Lower lobe of right lung (tissue), 2 donors: Measurements from ENCODE around the gene ENOX1. TPM values are rescaled to one million over a fixed set of nuclear protein-coding genes. Genes with fewer than 3 reads are reported as not detected.
A peak's percentile ranks its signal among the peaks of the same experiment; 100 is the strongest.

Experiments used
- ATAC-seq, 2 donors: fragments of 200-7000 bp; cut with Tn5 transposase; one replicate each; pipeline ENCODE4 v1.9.1; 2020 to 2022; ENCODE audit warnings: mild to moderate bottlenecking in 2 of 2, moderate library complexity in 2 of 2
- DNase-seq: peaks from one replicate; pipeline ENCODE4 v3.0.0-alpha.2; 2020
- H3K27ac ChIP-seq: fragments of 200-600 bp; one replicate; pipeline ENCODE4 v1.8.0; 2022
- H3K27me3 ChIP-seq: fragments of 200-600 bp; one replicate; pipeline ENCODE4 v1.8.0; 2022; ENCODE audit warnings: low read depth
- H3K36me3 ChIP-seq: fragments of 200-600 bp; one replicate; pipeline ENCODE4 v1.8.0; 2022; ENCODE audit warnings: mild to moderate bottlenecking
- H3K4me1 ChIP-seq: fragments of 200-600 bp; one replicate; pipeline ENCODE4 v1.8.0; 2022
- H3K4me3 ChIP-seq: fragments of 200-600 bp; one replicate; pipeline ENCODE4 v1.8.0; 2022; ENCODE audit warnings: mild to moderate bottlenecking
- H3K9me3 ChIP-seq: fragments of 200-600 bp; one replicate; pipeline ENCODE4 v1.8.0; 2022
- intact Hi-C: fragments of 100-400 bp; cut with DNase I; formaldehyde crosslinking; loops from one replicate; pipeline ENCODE4 v1.11.0; 2022
- total RNA-seq: library from RNA; stranded (reverse); fragmentation: NEBNext Ultra II Directional; extraction: Animal tissue kit (Norgen Biotek cat#: 25700); gene quantifications from one replicate; pipeline ENCODE4 v1.2.1, GENCODE V29; 2021
- TF ChIP-seq, protein P1 (sequence below): fragments of 200-600 bp; IDR thresholded peaks from one replicate; pipeline ENCODE4 v1.8.0; 2022; ENCODE audit warnings: antibody characterized with exemption, mild to moderate bottlenecking
- donor health status: DM: no; HTN: yes; CAD: no; lungs with severe emphysema.

ENOX1 gene
- total RNA-seq, 1 donor from 2014 or later = 2.0 TPM

DNA sequence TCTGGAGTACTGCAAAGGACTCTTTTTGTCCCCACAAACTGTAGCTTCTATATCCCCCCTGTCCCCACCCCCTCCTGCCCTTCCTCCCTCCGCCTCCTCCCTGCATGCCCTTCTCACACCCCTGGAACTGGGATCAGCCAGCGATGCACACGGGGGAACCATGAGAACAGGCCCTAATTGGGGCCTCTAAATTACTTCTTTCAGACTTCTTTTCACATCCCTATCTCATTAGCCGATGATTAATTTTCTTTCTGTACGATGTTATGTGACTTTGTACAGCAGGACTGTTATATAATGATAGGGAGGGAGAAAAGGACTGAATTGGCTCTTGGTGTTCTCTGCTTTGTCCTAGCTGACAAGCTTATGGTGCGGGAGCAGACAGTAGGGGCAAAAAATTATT lies 415.9 kb downstream of the ENOX1 start:
- intact Hi-C loops = no loop called here
- ATAC-seq = no peak
- Histone ChIP-seq H3K27me3 (no peaks in the 10 kb centered on the region), H3K4me3 (no peak overlapping the region), H3K36me3 (no peaks in the 10 kb centered on the region), H3K9me3 (no peaks in the 10 kb centered on the region), H3K4me1 (peaks cover 10% of the 10 kb centered on the region), H3K27ac (no peak overlapping the region)
- no peak for DNase-seq
- TF ChIP-seq, protein P1, sequence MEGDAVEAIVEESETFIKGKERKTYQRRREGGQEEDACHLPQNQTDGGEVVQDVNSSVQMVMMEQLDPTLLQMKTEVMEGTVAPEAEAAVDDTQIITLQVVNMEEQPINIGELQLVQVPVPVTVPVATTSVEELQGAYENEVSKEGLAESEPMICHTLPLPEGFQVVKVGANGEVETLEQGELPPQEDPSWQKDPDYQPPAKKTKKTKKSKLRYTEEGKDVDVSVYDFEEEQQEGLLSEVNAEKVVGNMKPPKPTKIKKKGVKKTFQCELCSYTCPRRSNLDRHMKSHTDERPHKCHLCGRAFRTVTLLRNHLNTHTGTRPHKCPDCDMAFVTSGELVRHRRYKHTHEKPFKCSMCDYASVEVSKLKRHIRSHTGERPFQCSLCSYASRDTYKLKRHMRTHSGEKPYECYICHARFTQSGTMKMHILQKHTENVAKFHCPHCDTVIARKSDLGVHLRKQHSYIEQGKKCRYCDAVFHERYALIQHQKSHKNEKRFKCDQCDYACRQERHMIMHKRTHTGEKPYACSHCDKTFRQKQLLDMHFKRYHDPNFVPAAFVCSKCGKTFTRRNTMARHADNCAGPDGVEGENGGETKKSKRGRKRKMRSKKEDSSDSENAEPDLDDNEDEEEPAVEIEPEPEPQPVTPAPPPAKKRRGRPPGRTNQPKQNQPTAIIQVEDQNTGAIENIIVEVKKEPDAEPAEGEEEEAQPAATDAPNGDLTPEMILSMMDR = no peak

DNA sequence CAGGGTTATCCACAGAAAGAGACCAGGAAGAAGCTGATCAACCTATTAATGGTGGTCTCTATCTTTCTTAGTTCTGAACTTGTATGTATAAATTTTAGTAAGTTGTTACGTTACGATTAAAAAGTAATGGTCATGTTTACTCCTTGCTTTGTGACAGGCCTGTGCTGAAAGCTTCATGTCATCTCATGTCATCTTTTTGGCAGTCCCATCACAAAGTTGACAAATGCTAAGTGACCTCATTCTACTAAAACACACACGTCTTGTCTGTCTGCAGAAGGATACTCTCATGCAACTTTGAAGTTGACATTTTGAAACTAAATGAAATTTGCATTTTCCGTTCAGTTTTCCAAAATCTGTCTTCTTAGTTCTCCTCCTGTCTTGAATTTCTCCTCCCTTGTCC lies 417.5 kb downstream of the ENOX1 start:
- intact Hi-C loops = no loop called here
- H3K36me3 ChIP-seq = no peaks in the 10 kb centered on the region
- no peak overlapping the region for H3K4me3 ChIP-seq
- H3K27ac ChIP-seq = no peak overlapping the region
- ATAC-seq = no peak
- no peaks in the 10 kb centered on the region for H3K27me3 ChIP-seq
- no peaks in the 10 kb centered on the region for H3K9me3 ChIP-seq
- DNase-seq = no peak
- H3K4me1 ChIP-seq = peaks cover 15% of the 10 kb centered on the region
- TF ChIP-seq, protein P1 = no peak

DNA sequence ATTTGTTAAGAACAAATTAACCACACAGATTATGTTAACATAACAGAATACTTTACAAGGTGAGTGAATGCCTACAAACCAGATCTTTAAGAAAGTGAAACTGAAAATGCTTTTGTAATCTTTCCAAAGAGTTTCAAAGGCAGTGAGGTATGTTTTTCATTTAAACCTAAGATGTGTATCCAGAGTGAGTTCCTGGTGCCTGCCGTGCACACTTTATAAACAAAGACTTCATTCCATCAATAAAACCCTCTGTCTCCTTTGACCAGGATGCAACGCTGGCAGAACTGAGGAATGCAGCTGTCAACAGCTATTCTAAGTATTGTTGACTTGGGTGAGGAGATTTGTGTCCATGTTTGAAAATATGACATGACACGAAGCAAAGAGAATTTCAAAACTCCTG lies 418.8 kb downstream of the ENOX1 start:
- TF ChIP-seq, protein P1 = no peak
- H3K4me3 ChIP-seq = peak overlapping the region; percentile 15
- peak in 1 of 2 donors; percentile 50 for ATAC-seq

DNA sequence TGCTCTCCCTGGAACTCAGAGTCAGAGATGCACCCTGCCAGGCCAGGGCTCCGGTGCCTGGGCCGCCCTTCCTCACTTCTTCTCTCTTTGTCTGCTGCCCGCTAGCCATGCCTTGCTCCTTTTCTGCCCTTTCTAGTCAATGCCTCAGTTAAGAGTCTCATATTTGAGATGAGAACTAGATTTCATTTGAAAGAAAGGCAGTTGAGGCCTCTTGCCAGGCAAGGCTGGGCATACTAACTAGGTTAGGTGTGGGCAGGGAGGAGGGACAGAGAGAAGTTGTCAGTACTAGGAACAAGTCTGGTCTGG lies 421.8 kb downstream of the ENOX1 start:
- Histone ChIP-seq H3K4me1 (peaks cover 22% of the 10 kb centered on the region), H3K27me3 (no peaks in the 10 kb centered on the region), H3K4me3 (no peak overlapping the region), H3K36me3 (no peaks in the 10 kb centered on the region), H3K9me3 (no peaks in the 10 kb centered on the region), H3K27ac (peak overlapping the region; percentile 2)
- ATAC-seq = no peak
- intact Hi-C loops = no loop called here
- TF ChIP-seq, protein P1 = no peak
- no peak for DNase-seq

More for the DNA sequence above, 418.8 kb downstream of the ENOX1 start:
- no peaks in the 10 kb centered on the region for H3K9me3 ChIP-seq
- no peaks in the 10 kb centered on the region for H3K36me3 ChIP-seq
- DNase-seq = no peak
- intact Hi-C loops = no loop called here
- H3K27me3 ChIP-seq = no peaks in the 10 kb centered on the region
- H3K27ac ChIP-seq = no peak overlapping the region
- H3K4me1 ChIP-seq = peaks cover 22% of the 10 kb centered on the region

DNA sequence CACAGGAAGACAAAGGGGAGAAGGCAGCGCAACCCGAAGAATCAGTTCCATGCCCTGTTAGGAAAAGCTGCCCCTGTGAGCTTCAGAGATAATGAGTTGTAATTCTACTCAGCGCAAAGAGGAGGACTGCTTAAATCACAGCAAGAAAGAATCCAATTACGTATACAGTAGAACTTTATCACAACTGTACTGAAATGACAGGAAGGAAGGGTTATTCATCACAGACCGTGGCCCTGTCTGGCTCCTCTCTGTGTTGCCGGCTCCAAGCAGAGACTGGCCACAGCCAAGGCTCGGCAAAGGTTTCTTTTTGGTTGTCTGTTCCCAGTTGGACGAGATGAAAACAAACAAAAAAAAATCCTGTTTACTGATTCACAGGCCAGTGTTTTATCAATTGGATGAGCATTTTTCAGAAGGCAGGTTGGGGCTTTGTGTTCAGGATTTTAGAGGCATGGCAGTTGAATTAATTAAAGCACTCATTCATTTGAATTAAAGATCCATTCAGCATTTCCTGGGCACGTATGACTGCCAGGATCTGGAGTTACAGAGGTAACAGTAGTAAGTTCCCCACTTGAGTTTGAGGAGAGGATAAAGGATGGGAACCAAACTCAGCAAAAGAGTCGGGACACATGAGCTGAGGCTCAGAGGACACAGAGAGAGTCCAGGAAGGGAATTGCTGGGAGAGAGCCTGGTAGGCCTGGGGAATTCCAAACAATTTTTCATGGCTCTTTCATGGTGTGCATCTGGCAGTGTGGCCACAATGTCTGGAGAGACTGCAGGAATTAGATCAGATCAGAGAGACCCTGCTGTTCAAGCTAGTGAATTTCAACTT lies 422.3 kb downstream of the ENOX1 start:
- no peak for DNase-seq
- peak overlapping the region; percentile 2 for H3K27ac ChIP-seq

More for the DNA sequence above, 422.3 kb downstream of the ENOX1 start:
- Histone ChIP-seq H3K27me3 (no peaks in the 10 kb centered on the region), H3K4me1 (peaks cover 22% of the 10 kb centered on the region), H3K36me3 (no peaks in the 10 kb centered on the region), H3K4me3 (peak overlapping the region; percentile 7), H3K9me3 (no peaks in the 10 kb centered on the region)
- intact Hi-C loops = no loop called here
- ATAC-seq = peak in 1 of 2 donors; percentile 64
- TF ChIP-seq, protein P1 = no peak
